Parathyroid adenoma (tissue), 2 donors: ENCODE data around the gene ATXN7.

Source experiments
- H2AFZ ChIP-seq: fragments of 300-600 bp; sonication (generic); one replicate; pipeline ENCODE4 v1.7.0; 2017; ENCODE audit warnings: antibody characterized with exemption, mild to moderate bottlenecking
- H3K27ac ChIP-seq: fragments of 300-600 bp; sonication (generic); one replicate; pipeline ENCODE4 v1.7.0; 2017
- H3K27me3 ChIP-seq: fragments of 300-600 bp; sonication (generic); one replicate; pipeline ENCODE4 v1.7.0; 2017; ENCODE audit warnings: low read length; ENCODE audit not compliant: control insufficient read depth, insufficient read depth
- H3K36me3 ChIP-seq: fragments of 300-600 bp; sonication (generic); one replicate; pipeline ENCODE4 v1.7.0; 2017; ENCODE audit warnings: low read length; ENCODE audit not compliant: control insufficient read depth, insufficient read depth
- H3K4me1 ChIP-seq: fragments of 300-600 bp; sonication (generic); one replicate; pipeline ENCODE4 v1.7.0; 2017; ENCODE audit warnings: control low read depth
- H3K4me2 ChIP-seq: fragments of 300-600 bp; sonication (generic); one replicate; pipeline ENCODE4 v1.7.0; 2017; ENCODE audit warnings: low read length
- H3K4me3 ChIP-seq: fragments of 300-600 bp; sonication (generic); one replicate; pipeline ENCODE4 v1.7.0; 2017; ENCODE audit warnings: low read depth, low read length
- H3K79me2 ChIP-seq: fragments of 300-600 bp; sonication (generic); one replicate; pipeline ENCODE4 v1.7.0; 2017; ENCODE audit warnings: control low read depth
- H3K9ac ChIP-seq: fragments of 300-600 bp; sonication (generic); one replicate; pipeline ENCODE4 v1.7.0; 2017; ENCODE audit warnings: mild to moderate bottlenecking
- H3K9me3 ChIP-seq: fragments of 300-600 bp; sonication (generic); one replicate; pipeline ENCODE4 v1.7.0; 2017; ENCODE audit warnings: low read length; ENCODE audit not compliant: control insufficient read depth
- TF ChIP-seq, protein P1 (sequence below): fragments of 300-600 bp; sonication (generic); IDR thresholded peaks from one replicate; pipeline ENCODE4 v1.7.0; 2017; ENCODE audit warnings: antibody characterized with exemption, mild to moderate bottlenecking
- donor health status: primary hyperparathyroidism.

ATXN7 gene

DNA sequence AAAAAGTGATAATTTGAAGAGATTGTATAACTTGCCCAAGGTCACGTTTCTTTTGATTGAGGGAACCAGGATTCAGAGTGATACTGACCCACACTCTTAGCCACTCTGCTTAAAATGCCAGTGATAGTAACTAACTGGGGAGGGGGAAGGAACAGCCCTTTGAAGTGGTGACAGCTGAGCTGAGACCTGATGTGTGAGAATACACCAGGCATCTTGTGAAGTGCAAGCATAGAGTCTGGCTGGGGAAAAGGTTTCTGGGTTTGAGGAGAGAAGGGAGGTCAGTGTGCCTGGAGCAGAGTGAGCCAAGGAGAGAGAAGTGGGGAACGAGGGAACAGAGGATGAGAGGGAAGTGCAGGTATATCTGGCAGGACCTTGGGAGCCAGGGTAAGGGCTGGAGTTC lies 83.9 kb downstream of the ATXN7 start:
- H2AFZ ChIP-seq = no peak overlapping the region
- no peaks in the 10 kb centered on the region for H3K27me3 ChIP-seq
- TF ChIP-seq, protein P1, sequence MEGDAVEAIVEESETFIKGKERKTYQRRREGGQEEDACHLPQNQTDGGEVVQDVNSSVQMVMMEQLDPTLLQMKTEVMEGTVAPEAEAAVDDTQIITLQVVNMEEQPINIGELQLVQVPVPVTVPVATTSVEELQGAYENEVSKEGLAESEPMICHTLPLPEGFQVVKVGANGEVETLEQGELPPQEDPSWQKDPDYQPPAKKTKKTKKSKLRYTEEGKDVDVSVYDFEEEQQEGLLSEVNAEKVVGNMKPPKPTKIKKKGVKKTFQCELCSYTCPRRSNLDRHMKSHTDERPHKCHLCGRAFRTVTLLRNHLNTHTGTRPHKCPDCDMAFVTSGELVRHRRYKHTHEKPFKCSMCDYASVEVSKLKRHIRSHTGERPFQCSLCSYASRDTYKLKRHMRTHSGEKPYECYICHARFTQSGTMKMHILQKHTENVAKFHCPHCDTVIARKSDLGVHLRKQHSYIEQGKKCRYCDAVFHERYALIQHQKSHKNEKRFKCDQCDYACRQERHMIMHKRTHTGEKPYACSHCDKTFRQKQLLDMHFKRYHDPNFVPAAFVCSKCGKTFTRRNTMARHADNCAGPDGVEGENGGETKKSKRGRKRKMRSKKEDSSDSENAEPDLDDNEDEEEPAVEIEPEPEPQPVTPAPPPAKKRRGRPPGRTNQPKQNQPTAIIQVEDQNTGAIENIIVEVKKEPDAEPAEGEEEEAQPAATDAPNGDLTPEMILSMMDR = no peak
- no peak overlapping the region for H3K9ac ChIP-seq
- no peak overlapping the region for H3K4me2 ChIP-seq
- H3K9me3 ChIP-seq = no peaks in the 10 kb centered on the region
- no peak overlapping the region for H3K27ac ChIP-seq
- H3K4me3 ChIP-seq = no peak overlapping the region
- peaks cover 7% of the 10 kb centered on the region for H3K4me1 ChIP-seq
- H3K79me2 ChIP-seq = peaks cover 19% of the 10 kb centered on the region
- no peaks in the 10 kb centered on the region for H3K36me3 ChIP-seq

DNA sequence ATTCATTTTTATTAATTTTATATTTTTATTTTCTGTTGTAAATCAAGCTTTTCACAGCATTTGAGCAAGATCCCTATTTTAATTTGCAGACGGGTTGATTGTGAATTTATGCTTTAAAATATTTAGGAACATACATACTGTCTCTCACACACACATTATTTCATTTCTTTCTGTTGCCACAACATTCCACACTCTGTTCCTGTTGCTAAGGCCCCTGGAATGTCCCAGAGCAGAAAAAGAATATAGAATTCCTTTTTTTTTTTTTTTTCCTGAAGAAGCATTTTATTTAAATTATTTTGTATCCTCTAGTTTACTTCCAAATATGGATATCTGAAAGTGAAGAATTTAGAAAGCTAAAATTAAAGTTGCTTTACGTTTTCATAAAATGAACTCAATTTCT lies 85.3 kb downstream of the ATXN7 start:
- H2AFZ ChIP-seq = no peak overlapping the region
- peaks cover 21% of the 10 kb centered on the region for H3K79me2 ChIP-seq
- no peak overlapping the region for H3K9ac ChIP-seq
- peaks cover 7% of the 10 kb centered on the region for H3K4me1 ChIP-seq
- H3K27me3 ChIP-seq = no peaks in the 10 kb centered on the region
- H3K27ac ChIP-seq = no peak overlapping the region
- no peak overlapping the region for H3K4me2 ChIP-seq
- H3K9me3 ChIP-seq = no peaks in the 10 kb centered on the region
- no peaks in the 10 kb centered on the region for H3K36me3 ChIP-seq
- TF ChIP-seq, protein P1 = no peak
- H3K4me3 ChIP-seq = no peak overlapping the region

DNA sequence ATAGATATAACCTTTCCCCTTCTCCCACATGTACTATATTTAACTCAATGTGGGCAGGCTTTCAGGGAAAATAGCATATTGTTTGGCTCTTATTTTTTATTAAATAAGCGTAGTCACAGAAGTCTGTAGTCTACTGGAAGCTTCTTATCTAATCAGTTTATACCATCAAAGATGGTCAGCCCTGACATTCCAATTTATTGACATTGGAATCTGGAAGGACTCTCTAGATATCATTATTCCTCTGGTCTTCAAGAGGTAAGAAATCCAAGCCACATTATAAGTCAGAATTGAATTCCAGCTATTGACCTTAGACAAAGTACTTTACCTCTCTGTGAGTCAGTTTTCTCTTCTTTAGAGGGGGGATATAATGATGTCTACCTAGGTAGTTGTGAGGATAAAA lies 87.0 kb downstream of the ATXN7 start:
- Histone ChIP-seq H3K9ac (no peak overlapping the region), H3K4me3 (no peak overlapping the region), H3K9me3 (no peaks in the 10 kb centered on the region), H3K36me3 (no peaks in the 10 kb centered on the region), H3K4me1 (peaks cover 7% of the 10 kb centered on the region), H3K27ac (no peak overlapping the region), H3K4me2 (no peak overlapping the region), H3K27me3 (no peaks in the 10 kb centered on the region), H2AFZ (no peak overlapping the region), H3K79me2 (peaks cover 11% of the 10 kb centered on the region)
- TF ChIP-seq, protein P1 = no peak

DNA sequence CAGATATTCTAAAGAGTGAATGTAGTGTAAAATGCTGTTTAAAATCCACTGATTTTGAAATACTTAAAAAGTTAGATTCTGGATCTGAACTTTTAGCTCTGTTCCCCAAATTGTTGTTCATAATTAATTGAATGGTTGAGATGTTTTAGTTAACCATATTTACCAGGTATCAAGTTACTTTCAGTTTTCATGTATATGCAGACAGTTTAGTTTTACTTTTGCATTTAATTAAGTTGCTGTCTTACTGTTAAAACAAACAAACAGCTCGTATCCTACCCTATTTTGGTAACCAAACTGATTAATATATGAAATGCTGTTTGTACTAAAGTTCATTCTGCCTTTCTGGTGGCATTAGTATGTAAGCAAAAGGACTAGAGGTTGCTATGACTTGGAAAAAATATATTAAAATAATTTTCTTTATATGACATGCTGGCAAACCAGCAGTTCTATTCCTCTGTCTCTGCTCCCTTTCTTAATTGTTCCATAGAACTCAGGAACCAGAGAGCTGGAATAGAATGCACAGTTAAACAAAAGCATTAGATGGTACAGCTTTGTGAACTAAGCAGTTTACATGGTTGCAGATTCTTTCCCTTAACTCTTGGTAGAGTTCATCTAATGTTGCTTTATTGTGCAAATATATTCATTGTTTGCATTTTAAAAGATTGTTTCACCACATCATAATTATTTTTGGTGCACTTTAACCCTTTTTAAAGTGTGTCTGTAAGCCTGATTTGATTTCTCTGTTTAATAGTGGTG lies 88.0 kb downstream of the ATXN7 start:
- Histone ChIP-seq H3K9ac (no peak overlapping the region), H3K27ac (no peak overlapping the region)

More for the DNA sequence above, 88.0 kb downstream of the ATXN7 start:
- peaks cover 6% of the 10 kb centered on the region for H3K79me2 ChIP-seq
- no peaks in the 10 kb centered on the region for H3K9me3 ChIP-seq
- no peak overlapping the region for H2AFZ ChIP-seq
- H3K36me3 ChIP-seq = no peaks in the 10 kb centered on the region
- H3K27me3 ChIP-seq = no peaks in the 10 kb centered on the region
- TF ChIP-seq, protein P1 = no peak
- no peak overlapping the region for H3K4me2 ChIP-seq
- H3K4me3 ChIP-seq = no peak overlapping the region
- peaks cover 7% of the 10 kb centered on the region for H3K4me1 ChIP-seq
